HEK293T (cell line): ENCODE data around the gene GNB4.

Source experiments
- BHLHE40 ChIP-seq: fragments of 450-650 bp; IDR thresholded peaks from 2 replicates; pipeline ENCODE4 v1.6.1; 2016; ENCODE audit warnings: mild to moderate bottlenecking, moderate library complexity, borderline replicate concordance
- CTBP1 ChIP-seq: fragments of 450-650 bp; IDR thresholded peaks from 2 replicates; pipeline ENCODE4 v1.6.1; 2016; ENCODE audit warnings: borderline replicate concordance
- ELF4 ChIP-seq: fragments of 450-650 bp; IDR thresholded peaks from 2 replicates; pipeline ENCODE4 v1.6.1; 2017; ENCODE audit warnings: antibody characterized with exemption
- FOXA1 ChIP-seq: fragments of 450-650 bp; IDR thresholded peaks from 2 replicates; pipeline ENCODE4 v1.6.1; 2016; ENCODE audit warnings: mild to moderate bottlenecking
- FOXK2 ChIP-seq: fragments of 450-650 bp; IDR thresholded peaks from 2 replicates; pipeline ENCODE4 v1.6.1; 2016; ENCODE audit warnings: mild to moderate bottlenecking
- FOXM1 ChIP-seq: fragments of 450-650 bp; IDR thresholded peaks from 2 replicates; pipeline ENCODE4 v1.6.1; 2017; ENCODE audit warnings: mild to moderate bottlenecking, borderline replicate concordance
- LEF1 ChIP-seq: fragments of 450-650 bp; IDR thresholded peaks from 2 replicates; pipeline ENCODE4 v1.6.1; 2017; ENCODE audit warnings: mild to moderate bottlenecking, borderline replicate concordance
- NFRKB ChIP-seq: fragments of 450-650 bp; IDR thresholded peaks from 2 replicates; pipeline ENCODE4 v1.6.1; 2016; ENCODE audit warnings: mild to moderate bottlenecking, moderate library complexity
- PKNOX1 ChIP-seq: fragments of 450-650 bp; IDR thresholded peaks from 2 replicates; pipeline ENCODE4 v1.6.1; 2016
- SP1 ChIP-seq: fragments of 450-650 bp; IDR thresholded peaks from 2 replicates; pipeline ENCODE4 v1.6.1; 2017
- SUZ12 ChIP-seq: fragments of 450-650 bp; IDR thresholded peaks from 2 replicates; pipeline ENCODE4 v1.6.1; 2016; ENCODE audit warnings: mild to moderate bottlenecking
- TARDBP ChIP-seq: fragments of 450-650 bp; IDR thresholded peaks from 2 replicates; pipeline ENCODE4 v1.6.1; 2016
- ZNF384 ChIP-seq: fragments of 450-650 bp; IDR thresholded peaks from 2 replicates; pipeline ENCODE4 v1.6.1; 2016

DNA sequence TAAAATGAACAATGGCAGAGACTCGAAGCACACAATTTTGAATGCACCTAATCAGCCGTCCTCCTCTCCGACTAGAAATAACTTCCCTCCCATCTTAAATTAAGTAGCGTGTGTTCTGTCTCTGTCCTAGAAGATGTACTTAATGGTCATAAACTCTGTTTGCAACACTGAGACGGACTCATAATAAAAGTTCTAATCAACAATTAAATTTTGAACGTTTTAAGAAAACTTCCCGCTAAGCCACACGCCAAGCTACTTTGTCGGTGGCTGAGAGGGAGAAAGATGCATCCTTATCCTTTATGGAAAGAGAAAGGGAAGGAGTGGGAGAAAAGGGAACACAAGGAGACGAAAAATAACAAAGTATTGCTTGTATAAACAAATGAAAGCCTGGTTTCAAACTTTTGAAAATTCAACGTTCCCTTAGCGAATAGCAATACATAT is 989 bp downstream of the GNB4 start:
- TF ChIP-seq TARDBP (no peak), SUZ12 (no peak), FOXK2 (no peak), PKNOX1 (no peak), ELF4 (no peak), FOXM1 (no peak), BHLHE40 (no peak), LEF1 (no peak), NFRKB (no peak), FOXA1 (no peak), SP1 (no peak), CTBP1 (no peak), ZNF384 (no peak)
